T-cell (primary cell): ENCODE data around the gene TMEM255B. TPM values are rescaled to one million over a fixed set of nuclear protein-coding genes. Genes with fewer than 3 reads are reported as not detected.
A peak's percentile ranks its signal among the peaks of the same experiment; 100 is the strongest.

Experiments
- ATAC-seq, 4 experiments: fragments of 200-7000 bp in 3 of 4; fragments of 150-1000 bp in 1 of 4; cut with Tn5 transposase; replicated peaks in 1 of 4; 1 replicate in 3 of 4; 2 replicates in 1 of 4; pipeline ENCODE4 v1.10.0; 2021; ENCODE audit warnings: moderate library complexity in 3 of 4, mild to moderate bottlenecking in 2 of 4, moderate number of reproducible peaks in 1 of 4
- CTCF ChIA-PET, 2 donors: fragments of 300-600 bp; sonication (Branson Sonifier 250); formaldehyde crosslinking; loops; one replicate each; lab custom pipeline; 2022; ENCODE audit warnings: antibody characterized with exemption in 2 of 2; lab: Charles Lee
- POLR2A ChIA-PET, 2 donors: fragments of 300-600 bp; sonication (Branson Sonifier 250); formaldehyde crosslinking; loops; one replicate each; lab custom pipeline; 2022; ENCODE audit warnings: antibody characterized with exemption in 2 of 2; lab: Charles Lee
- DNase-seq, 35 experiments: peaks; one replicate each; pipeline versions ENCODE4 v3.0.0 to v3.0.0-alpha.2; 2013 to 2023
- H3K27ac ChIP-seq: one replicate; pipeline ENCODE4 v1.5.1; 2013; ENCODE audit warnings: low read length
- H3K27me3 ChIP-seq, 2 experiments: replicated peaks in 1 of 2; 1 replicate in 1 of 2; 2 replicates in 1 of 2; pipeline versions ENCODE4 v1.6.1 to v1.7.0; 2013; ENCODE audit warnings: low read length in 1 of 2, mixed read lengths in 1 of 2; ENCODE audit not compliant: control insufficient read depth in 2 of 2, insufficient read depth in 2 of 2; ENCODE audit errors: extremely low read depth in 1 of 2
- H3K36me3 ChIP-seq, 2 donors: 1 replicate in 1 of 2; 2 replicates in 1 of 2; pipeline versions ENCODE4 v1.6.1 to v1.7.0; 2013; ENCODE audit warnings: low read length in 1 of 2; ENCODE audit not compliant: control insufficient read depth in 2 of 2, insufficient read depth in 1 of 2; ENCODE audit errors: extremely low read depth in 1 of 2
- H3K4me1 ChIP-seq, 2 experiments: 1 replicate in 1 of 2; 2 replicates in 1 of 2; pipeline versions ENCODE4 v1.6.1 to v1.7.0; 2013; ENCODE audit warnings: low read length in 2 of 2, mixed read lengths in 1 of 2; ENCODE audit not compliant: insufficient read depth in 2 of 2, control insufficient read depth in 1 of 2; ENCODE audit errors: extremely low read depth in 1 of 2
- H3K4me3 ChIP-seq, 2 donors: 1 replicate in 1 of 2; 2 replicates in 1 of 2; pipeline versions ENCODE4 v1.5.1 to v1.7.0; 2013; ENCODE audit warnings: mild to moderate bottlenecking in 2 of 2, low read length in 1 of 2, moderate library complexity in 1 of 2; ENCODE audit not compliant: control insufficient read depth in 1 of 2; ENCODE audit errors: extremely low read depth in 1 of 2
- H3K9me3 ChIP-seq: 2 replicates; pipeline ENCODE4 v1.7.0; 2013
- H3K27ac Mint-ChIP-seq, 2 donors: one replicate each; pipeline ENCODE4 v1.8.0; 2020 to 2021; ENCODE audit warnings: mild to moderate bottlenecking in 2 of 2, mixed read lengths in 2 of 2
- H3K27me3 Mint-ChIP-seq, 2 donors: one replicate each; pipeline ENCODE4 v1.8.0; 2021 to 2022; ENCODE audit warnings: mixed read lengths in 2 of 2
- H3K36me3 Mint-ChIP-seq: one replicate; pipeline ENCODE4 v1.8.0; 2021; ENCODE audit warnings: mixed read lengths
- H3K4me1 Mint-ChIP-seq, 3 donors: one replicate each; pipeline ENCODE4 v1.8.0; 2020 to 2022; ENCODE audit warnings: mixed read lengths in 3 of 3, mild to moderate bottlenecking in 1 of 3
- H3K4me3 Mint-ChIP-seq, 3 donors: one replicate each; pipeline ENCODE4 v1.8.0; 2020 to 2022; ENCODE audit warnings: mild to moderate bottlenecking in 3 of 3, mixed read lengths in 3 of 3, moderate library complexity in 3 of 3
- H3K9me3 Mint-ChIP-seq, 3 donors: one replicate each; pipeline ENCODE4 v1.8.0; 2020 to 2022; ENCODE audit warnings: mixed read lengths in 3 of 3
- WGBS: methylation state at CpG from one replicate; pipeline ENCODE4 v1.1.5; 2013; ENCODE audit warnings: missing lambda C conversion rate; ENCODE audit not compliant: insufficient coverage; 5-methylcytosine and 5-hydroxymethylcytosine counted together
- total RNA-seq, 35 experiments: library from RNA in 6 of 35; stranded (reverse) in 6 of 35; fragments of 120-200 nt in 1 of 35; gene quantifications; one replicate each; pipeline versions ENCODE4 v1.2.1 to v1.2.4 and lab custom pipeline; 2013 to 2026

TMEM255B gene
- total RNA-seq, 5 donors from 2014 or later (not counting 1 experiment from before 2014, with no cell fraction given) = 0.76 to 1.2 (median 0.89) TPM

DNA sequence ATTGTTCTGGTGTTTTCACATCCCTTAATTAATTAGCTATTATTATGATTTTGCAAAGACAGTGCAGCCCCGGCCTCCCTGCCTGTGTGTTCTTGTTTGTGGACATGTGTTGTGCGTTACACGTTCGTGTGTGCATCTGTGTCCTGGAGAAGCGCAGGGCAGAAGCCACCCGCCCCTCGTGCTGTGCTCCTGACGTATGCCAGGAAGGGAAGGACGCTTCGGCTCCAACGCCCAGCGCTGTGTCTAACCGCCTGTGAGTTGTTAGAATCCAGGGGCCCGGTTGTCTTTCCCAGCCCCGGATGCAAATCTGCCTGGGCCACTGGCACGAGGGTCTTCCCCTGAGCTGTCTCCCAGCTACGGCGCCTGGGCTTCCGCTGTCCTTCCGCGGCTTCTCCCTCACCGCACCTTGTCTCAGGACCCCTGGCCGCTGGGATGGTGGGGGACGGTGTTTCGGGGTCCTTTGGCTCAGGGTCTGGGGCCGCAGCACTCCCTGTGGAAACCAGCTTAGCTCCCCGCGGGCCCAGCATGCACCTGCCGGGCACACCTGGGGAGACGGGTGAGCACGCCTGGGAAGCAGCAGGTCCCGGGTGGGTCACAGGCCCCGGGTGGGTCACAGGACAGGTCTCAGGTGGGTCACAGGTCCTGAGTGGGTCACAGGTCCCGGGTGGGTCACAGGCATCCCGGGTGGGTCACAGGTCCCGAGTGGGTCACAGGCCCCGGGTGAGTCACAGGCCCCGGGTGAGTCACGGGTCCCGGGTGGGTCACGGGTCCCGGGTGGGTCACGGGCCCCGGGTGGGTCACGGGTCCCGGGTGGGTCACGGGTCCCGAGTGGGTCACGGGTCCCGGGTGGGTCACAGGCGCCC is 53.4 kb downstream of the TMEM255B start:
- WGBS = 90% methylated on average over 31 of the region's 51 CpGs
- CTCF ChIA-PET = no interaction called here

DNA sequence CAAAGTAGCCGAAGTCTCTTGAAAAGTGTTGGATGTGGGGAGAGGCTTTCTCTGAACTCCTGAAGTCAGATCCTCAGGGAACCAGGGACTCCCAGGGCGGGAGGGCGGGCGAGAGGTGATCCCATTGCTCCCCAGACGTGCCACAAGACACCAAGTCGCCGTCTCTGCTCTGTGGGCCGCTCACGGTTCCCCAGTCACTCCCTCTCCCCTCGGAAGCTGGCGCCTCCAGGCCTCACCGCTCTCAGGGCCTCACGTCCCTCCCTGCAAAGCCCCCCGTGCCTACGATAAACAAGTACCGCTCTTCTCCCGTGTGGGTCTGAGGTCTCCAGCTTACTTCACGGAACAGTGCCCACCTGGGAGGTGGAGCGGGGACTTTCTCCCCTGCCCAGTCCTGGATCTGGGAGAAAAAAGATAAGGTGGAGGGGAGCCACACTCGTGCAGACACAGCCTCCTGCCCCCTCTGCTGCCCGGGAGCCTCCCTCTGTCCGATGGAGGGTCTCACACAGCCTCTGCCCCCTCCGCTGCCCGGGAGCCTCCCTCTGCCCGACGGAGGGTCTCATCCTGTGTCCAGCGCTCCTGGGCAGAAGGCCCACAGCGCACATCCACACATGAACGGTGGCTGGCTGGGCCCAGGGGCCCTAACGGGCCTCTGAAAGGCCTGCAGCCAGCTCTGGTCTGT is 54.2 kb downstream of the TMEM255B start:
- Histone ChIP-seq H3K4me3 (no peak overlapping the region), H3K4me1 (peaks cover 5 to 19% of the 10 kb centered on the region in 2 experiments), H3K27ac (no peak overlapping the region), H3K27me3 (peaks cover 0 to 18% of the 10 kb centered on the region in 2 experiments), H3K36me3 (no peaks in the 10 kb centered on the region), H3K9me3 (no peaks in the 10 kb centered on the region)
- Mint-ChIP-seq H3K36me3 (no peaks in the 10 kb centered on the region), H3K4me3 (no peak overlapping the region), H3K4me1 (peaks cover 22 to 25% (median 25%) of the 10 kb centered on the region in 3 donors), H3K27ac (no peak overlapping the region), H3K27me3 (no peaks in the 10 kb centered on the region), H3K9me3 (peaks cover 0 to 1% (median 0%) of the 10 kb centered on the region in 3 donors)
- ATAC-seq (no peak), DNase-seq (no peak)
- POLR2A ChIA-PET = no interaction called here
- CTCF ChIA-PET = no interaction called here
- 94% methylated on average over 13 of the region's 30 CpGs for WGBS

More for the DNA sequence above, 53.4 kb downstream of the TMEM255B start:
- DNase-seq = no peak
- no peak overlapping the region for H3K4me3 ChIP-seq
- H3K36me3 Mint-ChIP-seq = no peaks in the 10 kb centered on the region
- H3K4me1 ChIP-seq = peaks cover 5 to 19% of the 10 kb centered on the region in 2 experiments
- no peak overlapping the region for H3K27ac ChIP-seq
- no peak for ATAC-seq
- POLR2A ChIA-PET = no interaction called here
- H3K27me3 ChIP-seq = peaks cover 0 to 18% of the 10 kb centered on the region in 2 experiments
- H3K27me3 Mint-ChIP-seq = no peaks in the 10 kb centered on the region
- H3K9me3 ChIP-seq = no peaks in the 10 kb centered on the region
- H3K27ac Mint-ChIP-seq = no peak overlapping the region
- peaks cover 21 to 24% (median 22%) of the 10 kb centered on the region in 3 donors for H3K4me1 Mint-ChIP-seq
- no peaks in the 10 kb centered on the region for H3K36me3 ChIP-seq
- peaks cover 0 to 4% (median 0%) of the 10 kb centered on the region in 3 donors for H3K9me3 Mint-ChIP-seq
- no peak overlapping the region for H3K4me3 Mint-ChIP-seq

DNA sequence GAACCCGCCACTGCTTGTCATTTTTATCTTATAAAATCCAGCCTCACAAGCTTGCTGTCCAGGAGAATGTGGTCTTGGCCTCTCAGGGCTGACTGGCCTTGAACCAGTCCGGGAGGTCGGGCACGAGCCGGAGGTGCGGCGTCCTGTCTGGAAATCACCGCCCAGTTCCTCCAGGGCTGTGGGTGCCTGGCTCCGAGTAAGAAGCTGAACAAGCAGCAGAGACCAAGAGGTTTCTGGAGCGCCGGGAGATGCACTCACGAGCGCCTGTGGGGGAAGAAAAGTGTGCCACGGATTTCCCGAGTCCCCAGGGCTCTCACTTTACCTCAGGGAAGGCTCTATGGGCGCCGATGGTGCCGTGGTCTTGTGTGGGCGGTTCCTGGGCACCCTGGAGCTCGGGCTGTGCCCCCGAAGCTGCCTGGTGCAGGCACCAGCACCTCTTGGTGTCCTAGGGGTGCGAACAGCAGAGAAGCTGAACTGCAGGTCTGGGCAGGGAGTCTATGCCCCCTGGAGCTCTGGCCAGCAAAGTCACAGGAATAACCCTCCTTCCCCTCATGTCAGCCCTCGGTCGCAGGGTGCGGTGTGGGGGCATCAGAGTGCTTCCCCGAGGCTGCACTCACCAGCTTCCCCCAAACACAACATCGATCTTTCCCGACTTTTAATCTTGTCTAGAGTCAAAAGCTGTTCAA is 54.9 kb downstream of the TMEM255B start:
- Histone ChIP-seq H3K27ac (no peak overlapping the region), H3K9me3 (no peaks in the 10 kb centered on the region), H3K27me3 (peaks cover 0 to 18% of the 10 kb centered on the region in 2 experiments), H3K4me3 (no peak overlapping the region), H3K4me1 (peaks cover 5 to 19% of the 10 kb centered on the region in 2 experiments), H3K36me3 (no peaks in the 10 kb centered on the region)
- no peak for ATAC-seq
- Mint-ChIP-seq H3K9me3 (peaks cover 0 to 1% (median 0%) of the 10 kb centered on the region in 3 donors), H3K27ac (no peak overlapping the region), H3K4me1 (peaks cover 22 to 25% (median 25%) of the 10 kb centered on the region in 3 donors), H3K27me3 (no peaks in the 10 kb centered on the region), H3K36me3 (no peaks in the 10 kb centered on the region), H3K4me3 (no peak overlapping the region)
- WGBS = 75% methylated on average over 17 of the region's 28 CpGs
- ChIA-PET POLR2A (no interaction called here), CTCF (no interaction called here)
- DNase-seq = no peak

DNA sequence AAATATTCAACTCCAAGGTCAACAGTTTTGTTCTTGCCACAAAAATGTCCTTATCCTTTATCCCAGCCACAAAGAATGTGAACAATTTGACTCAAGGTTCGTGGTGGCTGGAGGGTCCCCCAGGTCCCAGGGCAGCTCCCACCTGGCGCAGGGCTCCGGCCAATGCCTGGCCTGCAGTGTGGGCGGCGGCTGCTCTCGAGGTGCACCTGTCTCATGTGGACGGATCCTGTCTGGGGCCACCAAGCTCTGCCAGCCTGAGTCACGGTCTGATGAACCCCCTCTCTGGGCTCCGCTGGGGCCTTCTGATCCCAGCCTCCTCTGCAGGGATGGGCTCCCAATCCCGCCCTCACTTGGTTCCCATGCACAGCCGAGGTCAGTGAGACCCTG is 55.4 kb downstream of the TMEM255B start:
- POLR2A ChIA-PET = no interaction called here
- H3K4me1 Mint-ChIP-seq = peaks cover 22 to 25% (median 25%) of the 10 kb centered on the region in 3 donors
- Histone ChIP-seq H3K4me1 (peaks cover 5 to 19% of the 10 kb centered on the region in 2 experiments), H3K4me3 (no peak overlapping the region), H3K36me3 (no peaks in the 10 kb centered on the region), H3K27me3 (peaks cover 0 to 18% of the 10 kb centered on the region in 2 experiments), H3K9me3 (no peaks in the 10 kb centered on the region), H3K27ac (no peak overlapping the region)
- no peaks in the 10 kb centered on the region for H3K36me3 Mint-ChIP-seq
- no peaks in the 10 kb centered on the region for H3K27me3 Mint-ChIP-seq
- CTCF ChIA-PET = interaction anchor here in 1 of 2 donors (0.5 kb wide), 1 partner anchor 467 kb away, joined by 3 read pairs; the partner anchor contains the start of gene UPF3A
- H3K9me3 Mint-ChIP-seq = peaks cover 0 to 1% (median 0%) of the 10 kb centered on the region in 3 donors
- no peak for ATAC-seq
- no peak overlapping the region for H3K4me3 Mint-ChIP-seq
- 90% methylated on average over 7 of the region's 11 CpGs for WGBS
- no peak for DNase-seq
- no peak overlapping the region for H3K27ac Mint-ChIP-seq

DNA sequence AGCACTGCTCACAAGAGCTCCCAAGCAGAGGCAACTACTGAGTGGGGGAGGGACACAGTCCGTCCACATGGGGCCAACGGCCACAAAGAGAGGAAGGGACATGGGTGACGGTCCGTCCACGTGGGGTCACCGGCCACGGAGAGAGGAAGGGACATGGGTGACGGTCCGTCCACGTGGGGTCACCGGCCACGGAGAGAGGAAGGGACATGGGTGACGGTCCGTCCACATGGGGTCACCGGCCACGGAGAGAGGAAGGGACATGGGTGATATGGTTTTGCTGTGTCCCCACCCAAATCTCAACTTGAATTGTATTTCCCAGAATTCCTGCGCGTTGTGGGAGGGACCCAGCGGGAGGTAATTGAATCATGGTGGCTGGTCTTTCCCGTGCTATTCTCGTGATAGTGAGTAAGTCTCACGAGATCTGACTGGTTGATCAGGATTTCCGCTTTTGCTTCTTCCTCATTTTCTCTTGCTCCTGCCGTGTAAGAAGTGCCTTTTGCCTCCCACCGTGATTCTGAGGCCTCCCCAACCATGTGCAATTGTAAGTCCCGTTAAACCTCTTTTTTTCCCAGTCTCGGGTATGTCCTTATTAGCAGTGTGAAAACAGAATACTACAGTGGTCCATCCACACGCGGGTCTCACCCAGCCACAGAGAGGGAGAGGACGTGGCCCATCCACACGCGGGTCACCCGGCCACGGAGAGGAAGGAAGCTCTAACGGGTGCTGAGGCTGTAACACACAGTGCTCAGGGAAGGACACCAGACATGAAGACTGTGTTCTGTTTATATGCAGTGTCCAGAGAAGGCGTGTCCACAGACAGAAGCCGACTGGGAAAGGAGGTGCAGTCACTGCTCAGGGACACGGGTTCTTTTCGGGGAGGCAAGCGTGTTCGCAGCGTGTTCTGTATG is 56.4 kb downstream of the TMEM255B start:
- POLR2A ChIA-PET = no interaction called here
- Histone ChIP-seq H3K4me3 (peak overlapping the region; percentile 20 to 45), H3K27ac (no peak overlapping the region), H3K9me3 (no peaks in the 10 kb centered on the region), H3K27me3 (peaks cover 0 to 16% of the 10 kb centered on the region in 2 experiments), H3K36me3 (no peaks in the 10 kb centered on the region), H3K4me1 (peaks cover 5 to 19% of the 10 kb centered on the region in 2 experiments)
- Mint-ChIP-seq H3K4me3 (peak overlapping the region; percentile 79 to 91 (median 81)), H3K36me3 (no peaks in the 10 kb centered on the region), H3K27me3 (no peaks in the 10 kb centered on the region), H3K27ac (peak overlapping the region; percentile 29 to 37), H3K9me3 (no peaks in the 10 kb centered on the region), H3K4me1 (peaks cover 22 to 25% (median 25%) of the 10 kb centered on the region in 3 donors)
- DNase-seq (peak in 9 of 35 experiments; percentile 5 to 38 (median 16)), ATAC-seq (peak in 2 of 4 experiments; percentile 18 to 43)
- CTCF ChIA-PET = no interaction called here
- WGBS = 56% methylated on average over 33 of the region's 42 CpGs
